ENCODE measurements around the gene RRP1. TPM values are rescaled to one million over a fixed set of nuclear protein-coding genes. Genes with fewer than 3 reads are reported as not detected.

Gene RRP1
- total RNA-seq, 1 experiment from 2014 or later = 63.7 TPM

GRCh38 chr21:43801006-43801783 is 11.8 kb downstream of the RRP1 start:
- no peak for DNase-seq (ENCODE audit: low spot score)

GRCh38 chr21:43802713-43803313 is 13.4 kb downstream of the RRP1 start:
- DNase-seq (ENCODE audit: low spot score) = no peak

- no peak for DNase-seq (ENCODE audit: low spot score)
These were observed 14.4 kb downstream of the RRP1 start for GRCh38 chr21:43803558-43804300.

- DNase-seq (ENCODE audit: low spot score) = no peak
These were observed 16.0 kb downstream of the RRP1 start for GRCh38 chr21:43805275-43805800.

- no peak for DNase-seq (ENCODE audit: low spot score)
These were observed 16.8 kb downstream of the RRP1 start for GRCh38 chr21:43806017-43806710.

- DNase-seq (ENCODE audit: low spot score) = no peak
These were observed 19.0 kb downstream of the RRP1 start for GRCh38 chr21:43808367-43808766.

GRCh38 chr21:43808832-43809251 is 19.5 kb downstream of the RRP1 start:
- DNase-seq (ENCODE audit: low spot score) = no peak

- no peak for DNase-seq (ENCODE audit: low spot score)
These were observed 20.0 kb downstream of the RRP1 start for GRCh38 chr21:43809346-43809799.

- no peak for DNase-seq (ENCODE audit: low spot score)
These were observed 20.6 kb downstream of the RRP1 start for GRCh38 chr21:43809853-43810504.

GRCh38 chr21:43810505-43811261 is 21.3 kb downstream of the RRP1 start:
- DNase-seq (ENCODE audit: low spot score) = peak; percentile 69

GRCh38 chr21:43811262-43812105 is 22.1 kb downstream of the RRP1 start:
- no peak for DNase-seq (ENCODE audit: low spot score)

GRCh38 chr21:43812139-43812821 is 22.9 kb downstream of the RRP1 start:
- no peak for DNase-seq (ENCODE audit: low spot score)

GRCh38 chr21:43812957-43813655 is 23.7 kb downstream of the RRP1 start:
- no peak for DNase-seq (ENCODE audit: low spot score)

- DNase-seq (ENCODE audit: low spot score) = no peak
These were observed 24.2 kb downstream of the RRP1 start for GRCh38 chr21:43813656-43813980.

GRCh38 chr21:43814215-43815106 is 25.1 kb downstream of the RRP1 start:
- DNase-seq (ENCODE audit: low spot score) = no peak

- DNase-seq (ENCODE audit: low spot score) = no peak
These were observed 25.8 kb downstream of the RRP1 start for GRCh38 chr21:43815107-43815613.

GRCh38 chr21:43815991-43816390 is 26.6 kb downstream of the RRP1 start:
- no peak for DNase-seq (ENCODE audit: low spot score)
